ENCODE results near the gene DDI2. TPM values are rescaled to one million over a fixed set of nuclear protein-coding genes. Genes with fewer than 3 reads are reported as not detected.
"Not testable (repeated sequence)": the region's sequence is repeated elsewhere in the genome, so short reads cannot be mapped to it uniquely, and the experiment has no call there.

DDI2 gene
- total and polyA plus RNA-seq, 9 donors: 12.3 to 24.1 (median 19.2) TPM

GRCh38 chr1:15684468-15685291, 67.4 kb downstream of the DDI2 start:
- DNase-seq: peak; percentile 52
- Histone ChIP-seq H3K4me3 (ENCODE audit: low read length) (peak overlapping the region; percentile 74), H3K9me3 (replicated peaks; ENCODE audit: control insufficient read depth, low read depth, low read length) (no peaks in the 10 kb centered on the region), H3K27ac (ENCODE audit: low read length) (peak overlapping the region; percentile 92), H3K27me3 (ENCODE audit: control insufficient read depth, insufficient read depth, low read length) (no peaks in the 10 kb centered on the region), H3K36me3 (ENCODE audit: control insufficient read depth, insufficient read depth, low read length) (peaks cover 3% of the 10 kb centered on the region), H3K4me1 (ENCODE audit: control insufficient read depth, insufficient read depth, low read length) (peaks cover 17% of the 10 kb centered on the region)
- under 1% methylated on average over 62 of the region's 72 CpGs for WGBS (ENCODE audit: insufficient coverage)

GRCh38 chr1:15685820-15686219, 68.6 kb downstream of the DDI2 start:
- Histone ChIP-seq H3K36me3 (ENCODE audit: control insufficient read depth, insufficient read depth, low read length) (peaks cover 5% of the 10 kb centered on the region), H3K4me3 (ENCODE audit: low read length) (no peak overlapping the region), H3K27me3 (ENCODE audit: control insufficient read depth, insufficient read depth, low read length) (no peaks in the 10 kb centered on the region), H3K27ac (ENCODE audit: low read length) (no peak overlapping the region), H3K9me3 (replicated peaks; ENCODE audit: control insufficient read depth, low read depth, low read length) (no peaks in the 10 kb centered on the region), H3K4me1 (ENCODE audit: control insufficient read depth, insufficient read depth, low read length) (peaks cover 19% of the 10 kb centered on the region)
- WGBS (ENCODE audit: insufficient coverage): 60% methylated on average over 4 of the region's 4 CpGs
- no peak for DNase-seq

GRCh38 chr1:15687446-15687845, 70.2 kb downstream of the DDI2 start:
- H3K4me3 ChIP-seq (ENCODE audit: low read length): no peak overlapping the region
- DNase-seq: no peak
- H3K4me1 ChIP-seq (ENCODE audit: control insufficient read depth, insufficient read depth, low read length): peaks cover 33% of the 10 kb centered on the region
- H3K27ac ChIP-seq (ENCODE audit: low read length): no peak overlapping the region
- no peaks in the 10 kb centered on the region for H3K27me3 ChIP-seq (ENCODE audit: control insufficient read depth, insufficient read depth, low read length)
- no peaks in the 10 kb centered on the region for H3K9me3 ChIP-seq (replicated peaks; ENCODE audit: control insufficient read depth, low read depth, low read length)
- WGBS (ENCODE audit: insufficient coverage): no CpG with 5 or more reads among the region's 2 CpGs
- peaks cover 5% of the 10 kb centered on the region for H3K36me3 ChIP-seq (ENCODE audit: control insufficient read depth, insufficient read depth, low read length)

- no peaks in the 10 kb centered on the region for H3K27me3 ChIP-seq (ENCODE audit: control insufficient read depth, insufficient read depth, low read length)
- 100% methylated on average over 1 of the region's 6 CpGs for WGBS (ENCODE audit: insufficient coverage)
- DNase-seq: no peak
- H3K4me1 ChIP-seq (ENCODE audit: control insufficient read depth, insufficient read depth, low read length): peaks cover 31% of the 10 kb centered on the region
- no peak overlapping the region for H3K27ac ChIP-seq (ENCODE audit: low read length)
- no peak overlapping the region for H3K4me3 ChIP-seq (ENCODE audit: low read length)
- no peaks in the 10 kb centered on the region for H3K9me3 ChIP-seq (replicated peaks; ENCODE audit: control insufficient read depth, low read depth, low read length)
- peaks cover 5% of the 10 kb centered on the region for H3K36me3 ChIP-seq (ENCODE audit: control insufficient read depth, insufficient read depth, low read length)
Observed at GRCh38 chr1:15690317-15690716, 73.1 kb downstream of the DDI2 start.

GRCh38 chr1:15691434-15692032, 74.3 kb downstream of the DDI2 start:
- Histone ChIP-seq H3K27me3 (ENCODE audit: control insufficient read depth, insufficient read depth, low read length) (no peaks in the 10 kb centered on the region), H3K4me3 (ENCODE audit: low read length) (no peak overlapping the region), H3K36me3 (ENCODE audit: control insufficient read depth, insufficient read depth, low read length) (peaks cover 8% of the 10 kb centered on the region), H3K9me3 (replicated peaks; ENCODE audit: control insufficient read depth, low read depth, low read length) (no peaks in the 10 kb centered on the region), H3K4me1 (ENCODE audit: control insufficient read depth, insufficient read depth, low read length) (peaks cover 26% of the 10 kb centered on the region), H3K27ac (ENCODE audit: low read length) (peak overlapping the region; percentile 79)
- WGBS (ENCODE audit: insufficient coverage): 19% methylated on average over 9 of the region's 11 CpGs
- DNase-seq: peak; percentile 84

GRCh38 chr1:15692121-15692682, 74.9 kb downstream of the DDI2 start:
- no peak for DNase-seq
- Histone ChIP-seq H3K36me3 (ENCODE audit: control insufficient read depth, insufficient read depth, low read length) (peaks cover 12% of the 10 kb centered on the region), H3K4me3 (ENCODE audit: low read length) (no peak overlapping the region), H3K4me1 (ENCODE audit: control insufficient read depth, insufficient read depth, low read length) (peaks cover 33% of the 10 kb centered on the region), H3K9me3 (replicated peaks; ENCODE audit: control insufficient read depth, low read depth, low read length) (no peaks in the 10 kb centered on the region), H3K27me3 (ENCODE audit: control insufficient read depth, insufficient read depth, low read length) (no peaks in the 10 kb centered on the region), H3K27ac (ENCODE audit: low read length) (peak overlapping the region; percentile 79)
- 100% methylated on average over 1 of the region's 5 CpGs for WGBS (ENCODE audit: insufficient coverage)

GRCh38 chr1:15693371-15693770, 76.1 kb downstream of the DDI2 start:
- Histone ChIP-seq H3K27ac (ENCODE audit: low read length) (no peak overlapping the region), H3K9me3 (replicated peaks; ENCODE audit: control insufficient read depth, low read depth, low read length) (no peaks in the 10 kb centered on the region), H3K36me3 (ENCODE audit: control insufficient read depth, insufficient read depth, low read length) (peaks cover 13% of the 10 kb centered on the region), H3K27me3 (ENCODE audit: control insufficient read depth, insufficient read depth, low read length) (no peaks in the 10 kb centered on the region), H3K4me3 (ENCODE audit: low read length) (no peak overlapping the region), H3K4me1 (ENCODE audit: control insufficient read depth, insufficient read depth, low read length) (peaks cover 34% of the 10 kb centered on the region)
- 68% methylated on average over 3 of the region's 5 CpGs for WGBS (ENCODE audit: insufficient coverage)
- no peak for DNase-seq

- Histone ChIP-seq H3K4me3 (ENCODE audit: low read length) (no peak overlapping the region), H3K27me3 (ENCODE audit: control insufficient read depth, insufficient read depth, low read length) (no peaks in the 10 kb centered on the region), H3K4me1 (ENCODE audit: control insufficient read depth, insufficient read depth, low read length) (peaks cover 31% of the 10 kb centered on the region), H3K36me3 (ENCODE audit: control insufficient read depth, insufficient read depth, low read length) (peaks cover 14% of the 10 kb centered on the region), H3K9me3 (replicated peaks; ENCODE audit: control insufficient read depth, low read depth, low read length) (no peaks in the 10 kb centered on the region), H3K27ac (ENCODE audit: low read length) (peak overlapping the region; percentile 32)
- 10% methylated on average over 6 of the region's 10 CpGs for WGBS (ENCODE audit: insufficient coverage)
- DNase-seq: peak; percentile 69
Observed at GRCh38 chr1:15696956-15697521, 79.8 kb downstream of the DDI2 start.

GRCh38 chr1:15698201-15698600, 80.9 kb downstream of the DDI2 start:
- no CpG with 5 or more reads among the region's 2 CpGs for WGBS (ENCODE audit: insufficient coverage)
- peaks cover 14% of the 10 kb centered on the region for H3K36me3 ChIP-seq (ENCODE audit: control insufficient read depth, insufficient read depth, low read length)
- no peak for DNase-seq
- H3K9me3 ChIP-seq (replicated peaks; ENCODE audit: control insufficient read depth, low read depth, low read length): no peaks in the 10 kb centered on the region
- peaks cover 30% of the 10 kb centered on the region for H3K4me1 ChIP-seq (ENCODE audit: control insufficient read depth, insufficient read depth, low read length)
- H3K27me3 ChIP-seq (ENCODE audit: control insufficient read depth, insufficient read depth, low read length): no peaks in the 10 kb centered on the region
- no peak overlapping the region for H3K27ac ChIP-seq (ENCODE audit: low read length)
- H3K4me3 ChIP-seq (ENCODE audit: low read length): no peak overlapping the region

- H3K4me3 ChIP-seq (ENCODE audit: low read length); H3K9me3 ChIP-seq (replicated peaks; ENCODE audit: control insufficient read depth, low read depth, low read length); H3K27ac ChIP-seq (ENCODE audit: low read length); H3K27me3 ChIP-seq (ENCODE audit: control insufficient read depth, insufficient read depth, low read length); DNase-seq: not testable (repeated sequence)
- WGBS (ENCODE audit: insufficient coverage): no CpG with 5 or more reads among the region's 4 CpGs
- Histone ChIP-seq H3K36me3 (ENCODE audit: control insufficient read depth, insufficient read depth, low read length) (peaks cover 14% of the 10 kb centered on the region), H3K4me1 (ENCODE audit: control insufficient read depth, insufficient read depth, low read length) (peaks cover 32% of the 10 kb centered on the region)
Observed at GRCh38 chr1:15699321-15699720, 82.1 kb downstream of the DDI2 start.
